ENCODE results near the gene ONECUT2.

Gene ONECUT2

GRCh38 chr18:57529151-57529550 is 94.0 kb downstream of the ONECUT2 start:
- DNase-seq (ENCODE audit: low spot score) = no peak

GRCh38 chr18:57533006-57533867 is 98.1 kb downstream of the ONECUT2 start:
- DNase-seq (ENCODE audit: low spot score) = no peak

- DNase-seq (ENCODE audit: low spot score) = no peak
Measured at GRCh38 chr18:57533868-57534510, 98.8 kb downstream of the ONECUT2 start.

GRCh38 chr18:57534511-57534909 is 99.3 kb downstream of the ONECUT2 start:
- no peak for DNase-seq (ENCODE audit: low spot score)

- no peak for DNase-seq (ENCODE audit: low spot score)
Measured at GRCh38 chr18:57538614-57539013, 103.4 kb downstream of the ONECUT2 start.

- DNase-seq (ENCODE audit: low spot score) = no peak
Measured at GRCh38 chr18:57539702-57540101, 104.5 kb downstream of the ONECUT2 start.
